GM19239 (cell line): ENCODE results near the gene CASTOR1.
A peak's percentile ranks its signal among the peaks of the same experiment; 100 is the strongest.

ENCODE experiments used
- DNase-seq: peaks from one replicate; pipeline ENCODE4 v3.0.0; 2011; ENCODE audit warnings: low spot score; ENCODE audit not compliant: insufficient read length
- FAIRE-seq: peaks from 2 replicates; lab custom pipeline; 2011; peaks lifted over from hg19 to GRCh38; lab: Jason Lieb, UNC

The CASTOR1 gene

DNA sequence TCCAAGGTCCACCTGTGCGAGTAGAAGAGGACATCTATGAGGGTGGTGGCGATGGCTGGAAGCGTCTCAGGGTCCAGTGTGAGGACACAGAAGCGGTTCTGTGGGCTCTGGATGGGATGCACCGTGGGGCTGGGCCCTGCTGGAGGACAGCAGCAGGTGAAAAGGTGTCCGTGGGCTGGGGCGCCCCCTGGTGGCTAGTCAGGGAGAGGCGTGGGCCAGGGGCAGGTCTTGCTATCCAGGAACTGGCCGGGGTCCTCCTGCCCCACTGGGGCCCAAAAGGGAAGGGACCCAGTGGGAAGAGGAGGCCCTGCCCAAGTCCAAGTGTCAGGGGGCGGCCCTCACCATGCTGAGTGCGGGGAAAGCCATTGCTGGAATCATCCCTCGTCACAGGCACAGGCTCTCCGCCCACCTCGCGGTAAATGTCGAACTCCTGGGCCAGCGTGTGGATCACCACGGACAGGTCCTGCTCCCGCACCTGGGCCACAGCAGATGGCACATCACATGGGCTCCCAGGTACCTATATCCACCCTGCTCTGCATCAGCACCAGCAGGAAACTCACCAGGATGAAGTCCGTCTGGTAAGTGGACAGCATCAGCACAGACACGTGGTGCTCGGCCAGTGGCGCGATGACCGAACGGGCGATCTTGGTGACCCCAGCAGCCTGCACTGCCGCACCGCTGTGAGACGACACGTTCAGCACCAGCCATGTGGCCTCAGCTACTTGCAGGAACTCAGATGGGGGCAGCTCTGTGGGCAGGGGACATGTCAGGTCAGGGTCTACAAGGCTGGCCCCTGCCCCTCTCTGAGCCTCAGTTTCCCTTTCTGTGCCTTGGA is 2.3 kb downstream of the CASTOR1 start:
- peak; percentile 78 for DNase-seq

DNA sequence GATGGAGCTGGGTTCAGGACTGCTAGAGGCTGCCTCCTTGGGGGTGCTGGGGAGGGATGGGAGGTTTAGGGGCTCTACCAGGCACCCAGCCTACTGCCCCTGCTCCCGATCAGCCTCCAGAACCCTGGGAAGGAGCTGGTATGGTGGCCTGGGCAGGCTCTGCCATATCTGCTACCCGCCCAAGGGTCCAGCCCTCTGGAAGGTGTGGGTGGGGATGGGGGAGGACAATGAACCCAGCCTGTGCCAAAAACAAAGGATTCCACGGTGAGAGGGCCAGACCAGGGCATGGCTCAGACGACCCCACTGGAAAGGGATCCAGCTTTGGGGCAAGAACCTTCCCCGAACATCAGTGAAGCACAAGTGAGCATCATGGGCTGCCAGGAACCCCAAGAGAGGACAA is 3.0 kb downstream of the CASTOR1 start:
- FAIRE-seq (no peak), DNase-seq (no peak)

More for the DNA sequence above, 2.3 kb downstream of the CASTOR1 start:
- FAIRE-seq = peak; percentile 72

DNA sequence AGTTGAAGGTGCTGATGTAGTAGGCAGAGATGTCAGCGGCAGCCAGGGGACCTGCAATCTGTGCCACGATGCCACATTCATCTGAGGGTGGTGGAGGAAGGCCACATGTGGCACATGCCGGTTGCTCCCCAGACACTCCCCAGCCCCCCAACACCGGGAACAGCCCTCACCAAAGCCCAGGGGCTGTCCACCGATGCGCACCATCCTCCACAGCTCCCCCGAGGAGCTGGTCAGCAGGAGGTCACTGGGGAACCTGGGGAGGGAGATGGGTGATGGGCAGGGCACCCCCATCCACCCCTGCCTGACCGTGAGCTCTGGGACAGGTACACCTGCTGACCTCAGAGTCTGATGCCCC is 3.5 kb downstream of the CASTOR1 start:
- no peak for FAIRE-seq
- no peak for DNase-seq

DNA sequence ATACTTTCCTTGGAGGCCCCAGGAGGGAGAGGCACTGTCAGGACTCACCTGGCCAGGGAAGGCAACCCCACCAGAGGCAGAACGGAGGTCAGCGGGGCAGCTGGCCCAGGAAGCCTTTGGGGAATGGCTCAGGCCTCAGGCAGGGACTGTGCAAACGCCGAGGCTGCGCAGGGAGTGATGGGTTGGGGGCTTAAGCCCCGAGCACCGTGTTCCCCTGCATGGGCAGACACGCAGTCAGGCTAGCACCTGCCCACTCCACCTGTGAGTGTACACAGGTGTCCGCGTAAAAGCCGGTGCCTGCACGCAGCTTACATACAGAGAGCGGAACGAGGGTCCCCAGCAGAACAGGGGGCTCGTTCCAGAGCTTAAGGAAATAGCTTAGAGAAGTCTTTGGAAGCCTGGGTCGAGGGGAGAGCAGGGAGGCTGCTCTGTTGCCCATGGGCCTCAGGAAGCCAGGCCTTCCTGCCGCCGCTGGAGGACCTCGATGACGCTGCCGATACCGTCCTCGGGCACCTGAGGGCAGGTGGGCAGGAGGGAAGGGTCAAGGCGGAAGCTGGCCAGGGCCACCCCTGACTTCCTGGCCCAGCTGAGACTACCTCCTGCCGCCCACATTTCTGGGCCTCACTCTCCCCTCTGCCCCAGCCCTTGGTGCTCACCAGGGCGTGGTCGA is 4.0 kb downstream of the CASTOR1 start:
- FAIRE-seq (no peak), DNase-seq (no peak)

DNA sequence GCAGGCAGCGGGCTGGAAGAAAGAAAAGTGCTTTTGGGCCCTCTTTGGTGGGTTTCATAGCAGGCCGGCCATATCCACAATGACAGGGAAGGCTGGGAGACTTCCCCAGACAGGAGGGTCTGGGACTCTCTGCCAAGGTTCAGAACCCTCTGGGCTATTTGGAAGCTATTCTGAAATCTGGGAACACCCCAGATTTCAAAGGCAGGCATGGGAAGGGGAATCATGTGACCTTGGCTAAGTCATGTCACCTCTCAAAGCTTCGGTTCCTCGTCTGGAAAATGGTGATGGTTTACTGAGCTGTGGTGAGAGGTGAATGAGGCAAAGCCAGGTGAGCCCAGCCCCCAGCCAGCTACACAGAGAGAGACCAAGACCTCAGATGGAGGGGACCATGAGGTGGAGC is 4.6 kb downstream of the CASTOR1 start:
- no peak for FAIRE-seq
- no peak for DNase-seq

DNA sequence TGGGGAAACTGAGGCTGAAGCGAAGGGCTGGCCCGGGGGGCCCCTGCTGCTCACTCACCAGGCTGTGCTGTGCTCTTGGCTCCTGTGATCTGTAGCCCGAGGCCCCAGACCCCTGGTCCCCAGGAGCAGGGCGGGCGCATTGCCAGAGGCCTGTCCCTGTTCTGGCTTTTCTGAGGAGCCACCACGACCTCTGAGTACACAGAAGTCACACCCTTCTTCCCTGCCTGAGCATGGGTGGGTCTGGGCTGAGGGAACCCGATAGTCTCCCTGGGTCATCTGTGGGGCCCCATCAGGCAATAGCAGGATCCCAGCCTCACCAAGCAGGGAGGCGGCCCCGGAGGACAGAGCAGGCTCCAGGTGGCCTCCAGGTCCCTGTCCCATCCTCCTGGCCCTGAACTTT is 5.1 kb downstream of the CASTOR1 start:
- DNase-seq (no peak), FAIRE-seq (no peak)

DNA sequence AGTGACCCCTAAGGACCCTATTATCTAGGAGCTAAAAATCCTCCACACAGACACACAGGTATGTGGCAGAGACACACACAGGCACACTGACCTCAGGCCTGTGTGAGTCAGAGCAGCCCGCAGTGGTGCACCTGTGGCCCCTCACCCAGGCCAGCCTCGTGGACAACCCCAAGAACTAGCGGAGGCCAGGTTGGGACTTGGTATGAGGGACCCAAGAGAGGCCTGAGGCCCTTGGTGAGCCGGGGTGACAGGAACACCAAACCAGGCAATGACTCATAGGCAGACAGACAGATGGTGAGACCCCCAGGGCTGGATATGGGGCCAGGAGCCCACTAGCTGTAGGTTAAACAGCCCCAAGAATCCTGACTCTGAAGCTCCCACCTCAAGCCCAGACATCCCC is 6.0 kb downstream of the CASTOR1 start:
- FAIRE-seq = no peak
- no peak for DNase-seq

DNA sequence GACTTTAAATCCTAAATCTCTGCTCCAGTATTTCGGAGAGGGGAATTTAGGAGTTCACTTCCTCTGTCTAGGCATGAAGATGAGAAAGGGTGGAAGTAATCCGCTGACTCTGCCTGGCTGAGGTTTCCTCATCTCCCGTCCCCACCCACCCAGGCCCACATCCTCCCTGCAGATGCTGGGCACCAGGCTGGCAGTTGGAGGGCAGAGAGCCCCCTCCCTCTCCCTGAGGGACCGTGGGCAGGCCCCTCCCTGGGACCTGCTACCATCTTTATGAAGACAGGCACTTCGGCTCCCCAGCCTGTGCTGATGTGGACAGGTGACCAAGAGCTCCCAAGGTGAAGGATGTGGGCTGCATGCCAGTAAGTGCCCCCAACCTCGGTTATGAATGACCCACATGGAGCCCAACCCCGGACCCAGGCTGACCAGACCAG is 6.7 kb downstream of the CASTOR1 start:
- no peak for FAIRE-seq
- DNase-seq = no peak

DNA sequence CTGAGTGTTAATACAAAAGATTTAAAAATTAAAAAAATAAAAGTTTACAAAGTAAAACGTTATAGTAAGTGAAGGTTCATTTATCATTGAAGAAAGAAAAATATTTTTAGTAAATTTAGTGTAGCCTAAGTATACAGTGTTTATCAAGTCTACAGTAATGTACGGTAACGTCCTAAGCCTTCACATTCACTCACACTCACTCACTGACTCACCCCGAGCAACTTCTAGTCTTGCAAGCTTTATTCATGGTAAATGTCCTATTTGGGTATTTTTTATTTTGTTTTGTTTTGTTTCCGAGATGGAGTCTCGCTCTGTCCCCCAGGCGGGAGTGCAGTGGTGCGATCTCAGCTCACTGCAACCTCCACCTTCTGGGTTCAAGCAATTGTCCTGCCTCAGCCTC is 8.8 kb downstream of the CASTOR1 start:
- FAIRE-seq (no peak), DNase-seq (no peak)

DNA sequence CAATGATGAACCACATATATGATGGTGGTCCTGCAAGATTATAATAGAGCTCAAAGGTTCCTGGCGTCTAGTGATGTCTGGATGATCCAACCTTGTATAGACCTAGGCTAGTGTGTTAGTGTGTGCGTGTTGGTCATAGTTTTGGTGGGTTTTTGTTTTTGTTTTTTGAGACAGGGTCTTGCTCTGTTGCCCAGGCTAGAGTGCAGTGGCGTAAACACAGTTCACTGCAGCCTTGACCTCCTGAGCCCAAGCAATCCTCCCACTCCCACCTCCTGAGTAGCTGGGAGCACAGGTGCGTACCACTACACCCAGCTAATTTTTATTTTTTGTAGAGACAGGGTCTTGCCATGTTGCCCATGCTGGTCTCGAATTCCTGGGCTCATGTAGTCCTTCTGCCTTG is 9.4 kb downstream of the CASTOR1 start:
- FAIRE-seq (no peak), DNase-seq (no peak)

DNA sequence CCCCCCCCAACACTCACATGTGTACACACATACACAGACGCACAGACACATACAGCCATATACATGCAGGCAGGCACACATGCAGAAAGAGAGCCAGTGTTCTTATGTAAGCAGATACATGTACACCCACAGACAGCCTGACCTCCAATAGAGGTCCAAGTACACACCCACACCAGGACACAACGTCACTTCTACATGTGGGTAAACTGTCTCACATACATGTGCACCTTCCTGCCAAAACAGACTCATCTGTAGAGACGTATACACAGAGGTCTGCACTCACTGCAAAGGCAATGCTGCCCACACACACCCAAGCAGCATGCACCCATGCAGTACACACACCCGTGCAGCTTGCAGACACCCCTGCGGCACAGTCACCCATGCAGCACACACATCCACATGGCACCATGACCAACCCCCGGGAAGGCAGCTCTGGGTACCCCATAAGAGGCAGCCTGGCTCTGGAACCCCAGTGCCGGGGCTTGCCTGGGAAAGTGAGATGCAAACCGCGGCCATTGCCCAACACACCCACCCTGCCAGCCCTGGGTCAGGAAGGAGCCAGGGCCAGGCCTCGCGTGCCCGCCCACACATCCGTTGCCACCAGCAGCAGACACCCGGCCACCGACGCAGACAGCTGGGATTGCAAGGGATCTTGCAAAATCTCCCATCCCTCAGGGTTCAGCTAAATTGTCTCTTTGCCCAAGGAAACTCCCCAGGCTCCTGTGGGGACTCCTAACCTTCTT is 10.1 kb downstream of the CASTOR1 start:
- DNase-seq (no peak), FAIRE-seq (no peak)

DNA sequence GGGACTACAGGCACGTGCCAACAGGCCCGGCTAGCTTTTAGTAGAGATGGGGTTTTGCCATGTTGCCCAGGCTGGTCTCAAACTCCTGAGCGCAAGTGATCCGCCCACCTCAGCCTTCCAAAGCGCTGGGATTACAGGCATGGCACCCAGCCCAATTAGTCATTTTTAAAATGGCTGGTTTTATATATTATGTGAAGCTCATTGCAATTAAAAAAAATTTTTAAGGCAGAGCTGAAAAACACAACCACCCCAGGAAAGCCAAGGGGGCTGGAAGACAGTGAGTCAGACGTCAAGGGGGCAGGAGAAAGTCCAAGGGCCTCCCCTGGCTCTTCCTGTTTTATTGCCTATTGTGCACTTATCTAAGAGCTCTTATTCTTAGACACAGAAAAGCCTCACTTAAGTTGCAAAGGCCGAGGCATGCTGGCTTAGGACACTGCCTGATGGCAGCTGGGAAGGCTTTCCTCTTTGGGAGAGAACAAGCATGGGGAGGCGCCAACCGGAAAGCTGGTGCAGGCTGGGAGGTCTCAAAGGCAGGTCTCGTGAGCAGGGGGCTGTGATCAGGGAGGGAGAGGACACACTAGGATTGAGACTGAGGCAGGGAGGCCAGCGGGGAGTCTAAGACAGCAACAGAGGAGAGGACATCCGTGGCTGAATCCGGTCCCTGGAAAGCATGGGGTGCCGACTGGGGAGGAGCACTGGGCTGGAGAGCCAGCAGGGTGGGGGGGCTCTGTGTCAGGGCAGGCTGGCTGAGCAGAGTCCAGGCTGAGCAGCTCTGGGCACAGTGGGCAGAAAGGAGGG is 11.6 kb downstream of the CASTOR1 start:
- FAIRE-seq = no peak
- no peak for DNase-seq

DNA sequence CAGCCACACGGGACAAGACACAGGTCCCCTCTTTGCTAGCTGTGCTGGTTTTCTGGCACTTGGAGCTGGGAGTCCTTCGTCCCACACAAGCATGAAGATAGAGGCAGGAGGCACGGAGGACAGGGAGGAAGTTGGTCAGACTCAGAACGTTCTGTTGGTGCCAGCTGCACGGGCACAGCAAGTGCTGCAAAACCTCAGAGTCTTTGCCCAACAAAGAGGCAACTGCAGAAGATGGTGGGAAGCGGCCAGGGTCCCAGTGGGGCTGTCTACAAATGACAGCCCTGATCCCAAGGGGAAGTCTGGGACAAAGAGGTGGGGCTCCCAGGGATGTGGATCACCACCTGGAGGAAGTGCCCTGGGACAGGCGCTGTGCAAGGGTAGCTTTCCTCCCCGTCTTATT is 13.3 kb downstream of the CASTOR1 start:
- DNase-seq (no peak), FAIRE-seq (no peak)

DNA sequence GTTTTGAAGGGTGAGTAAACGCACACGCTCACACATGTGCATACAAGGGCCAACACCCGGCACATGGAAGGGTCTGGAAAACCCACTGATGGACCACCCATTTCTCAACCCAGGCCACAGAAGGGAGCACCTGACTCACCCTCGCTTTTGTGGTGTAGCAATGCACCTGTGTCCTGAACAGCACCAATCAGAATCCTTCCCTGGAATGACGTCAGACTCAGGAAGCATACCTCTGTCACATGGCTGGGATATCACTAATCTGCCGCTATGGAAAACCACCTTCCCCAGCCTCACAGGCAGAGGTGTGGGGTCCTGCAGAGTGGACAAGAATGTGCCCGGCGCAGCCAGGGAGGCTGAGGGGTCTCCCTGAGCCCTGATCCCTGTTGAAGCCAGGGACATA is 13.7 kb downstream of the CASTOR1 start:
- no peak for DNase-seq
- no peak for FAIRE-seq

DNA sequence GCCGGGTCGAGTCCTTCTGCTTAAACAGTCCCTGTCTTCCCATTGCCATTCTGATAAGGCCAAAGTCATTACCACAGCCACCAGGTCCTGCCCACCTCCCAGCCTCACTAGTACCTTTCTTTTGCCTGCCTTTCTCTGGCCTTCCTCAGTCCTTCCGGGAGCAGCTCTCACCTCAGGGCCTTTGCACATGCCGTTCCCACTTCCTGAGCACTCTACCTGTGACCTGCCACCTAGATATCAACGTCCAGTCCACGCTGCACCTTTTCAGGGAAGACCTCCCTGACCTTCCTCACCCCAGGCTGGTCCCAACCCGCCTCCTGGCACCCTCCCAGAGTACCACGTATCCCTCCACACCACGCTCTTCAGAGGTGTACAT is 14.9 kb downstream of the CASTOR1 start:
- no peak for DNase-seq
- FAIRE-seq = no peak

DNA sequence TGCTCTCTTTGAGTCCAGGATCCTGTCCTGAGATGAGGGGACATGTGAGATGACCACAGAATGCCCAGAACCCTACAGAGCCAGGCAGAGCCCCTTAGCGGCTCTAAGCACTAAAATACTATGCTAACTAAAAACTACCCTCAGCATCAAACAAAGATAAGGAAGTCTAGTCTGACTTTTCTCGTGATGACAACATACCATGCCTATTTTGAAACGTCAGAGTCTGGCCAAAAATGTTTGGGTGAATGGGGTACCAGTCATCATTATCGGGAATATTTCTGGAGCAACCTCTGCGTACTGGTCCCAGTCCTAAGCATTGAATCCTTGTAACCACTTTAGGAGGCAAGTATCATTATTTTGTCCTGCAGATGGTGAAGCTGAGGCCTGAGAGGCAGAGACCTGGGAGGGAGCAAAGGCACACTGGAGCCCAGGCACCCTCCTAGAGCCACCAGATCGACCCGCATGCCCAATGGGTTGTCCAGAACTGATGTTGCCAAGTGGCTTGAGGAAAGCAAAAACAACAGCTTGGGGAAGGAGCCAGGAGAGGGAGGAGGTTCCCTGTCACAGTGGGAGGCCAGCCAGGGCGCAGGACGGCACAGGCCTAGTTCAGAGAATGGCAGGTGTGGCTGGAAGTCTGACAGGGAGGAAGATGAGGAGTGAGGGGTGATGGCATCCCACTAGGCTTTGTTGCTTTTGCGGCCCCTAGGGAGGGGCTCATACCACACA is 15.4 kb downstream of the CASTOR1 start:
- DNase-seq = no peak
- FAIRE-seq = no peak

DNA sequence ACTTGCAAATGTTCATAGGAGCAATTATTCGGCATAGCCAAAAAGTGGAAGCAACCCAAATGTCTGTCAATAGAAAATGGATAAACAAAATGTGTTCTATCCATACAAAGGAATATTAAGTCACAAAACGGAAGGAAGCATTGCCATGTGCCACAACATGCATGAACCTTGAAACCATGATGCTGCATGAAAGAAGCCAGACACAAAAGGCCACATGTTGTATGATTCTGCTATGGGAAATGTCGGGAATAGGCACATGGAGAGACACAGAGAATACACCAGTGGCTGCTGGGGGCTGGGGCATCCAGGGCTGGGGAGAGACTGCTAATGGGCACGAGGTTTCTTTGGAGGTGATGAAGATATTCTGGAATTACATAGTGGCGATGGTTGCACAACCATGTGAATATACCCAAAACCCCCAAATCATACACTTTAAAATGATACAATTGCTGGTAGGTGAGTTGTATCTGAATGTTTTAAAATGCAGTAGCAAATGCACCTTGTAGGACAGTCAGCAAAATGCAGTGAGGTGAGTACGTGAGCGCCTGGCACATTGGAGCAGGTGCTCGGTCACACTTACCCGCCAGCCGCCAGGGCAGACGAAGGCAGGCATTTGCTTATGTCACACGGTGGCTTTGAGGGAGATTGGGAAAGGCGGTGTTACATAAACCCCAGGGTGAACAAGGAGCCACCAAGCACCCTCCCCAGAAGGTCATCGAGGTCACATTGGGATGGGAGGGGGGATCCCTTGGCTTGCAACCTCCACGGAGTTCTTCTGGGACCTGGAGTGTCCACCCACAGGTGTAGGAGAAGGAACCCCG is 16.3 kb downstream of the CASTOR1 start:
- DNase-seq = no peak
- FAIRE-seq = no peak

DNA sequence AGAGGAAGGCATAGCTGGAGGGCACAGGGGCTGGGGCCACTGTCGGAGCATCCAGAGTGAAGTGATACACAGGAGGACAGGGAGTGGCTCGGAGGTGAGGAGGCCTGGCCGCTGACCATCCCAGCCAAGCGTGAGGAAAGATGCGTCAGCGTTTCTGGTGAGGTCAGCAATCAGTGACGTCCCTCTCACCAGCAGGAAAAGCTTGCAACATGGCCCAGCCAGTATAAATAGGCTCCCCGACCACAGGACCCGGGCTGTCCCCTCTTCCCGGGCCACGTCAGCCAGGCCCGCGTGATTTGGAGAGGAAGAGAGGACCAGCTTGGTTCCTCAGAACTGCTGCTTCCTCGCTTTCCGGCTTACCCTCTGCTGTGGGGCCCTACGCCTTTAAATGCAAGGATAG is 18.5 kb downstream of the CASTOR1 start:
- no peak for FAIRE-seq
- DNase-seq = no peak

DNA sequence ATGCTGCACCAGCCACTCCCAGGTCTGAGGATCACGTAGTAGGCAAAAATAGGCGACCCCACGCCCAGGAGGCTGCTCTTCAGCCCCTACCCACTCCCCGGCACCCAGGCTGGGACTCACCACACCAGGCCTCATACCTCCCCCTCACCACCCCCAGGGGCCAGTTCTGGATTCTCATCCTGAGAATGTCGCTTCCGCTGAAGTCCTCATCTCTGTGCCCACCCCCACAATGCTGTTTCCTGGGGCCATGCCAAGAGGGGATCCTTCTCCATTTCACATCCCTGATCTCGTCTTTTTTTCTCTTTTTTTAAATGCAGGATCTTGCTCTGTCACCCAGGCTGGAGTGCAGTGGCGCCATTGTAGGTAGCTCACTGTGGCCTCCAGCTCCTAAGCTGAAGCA is 21.0 kb downstream of the CASTOR1 start:
- FAIRE-seq = no peak
- DNase-seq = no peak
